ENCODE data around the gene KRTAP12-1.
"Not testable (repeated sequence)": the region's sequence is repeated elsewhere in the genome, so short reads cannot be mapped to it uniquely, and the experiment has no call there.

The KRTAP12-1 gene

DNA sequence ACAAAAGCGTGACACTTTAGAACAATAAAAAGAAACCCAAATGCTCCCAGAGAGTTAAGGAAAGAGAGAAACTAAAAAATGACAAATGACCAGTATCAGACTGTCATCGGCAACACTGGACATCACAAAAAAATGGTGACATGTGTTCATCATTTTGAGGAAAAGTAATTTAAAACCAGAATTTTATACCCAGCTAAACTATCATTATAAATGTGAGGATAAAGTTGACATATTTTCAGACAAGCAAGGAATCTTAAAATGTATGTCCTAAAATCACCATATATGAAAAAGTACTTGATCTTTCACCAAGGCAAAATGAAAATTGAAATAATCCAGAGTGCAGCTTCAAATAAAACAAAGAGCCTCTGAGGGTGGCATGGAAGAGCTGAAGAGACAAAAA is 37.1 kb downstream of the KRTAP12-1 start:
- DNase-seq (ENCODE audit: low spot score) = no peak

DNA sequence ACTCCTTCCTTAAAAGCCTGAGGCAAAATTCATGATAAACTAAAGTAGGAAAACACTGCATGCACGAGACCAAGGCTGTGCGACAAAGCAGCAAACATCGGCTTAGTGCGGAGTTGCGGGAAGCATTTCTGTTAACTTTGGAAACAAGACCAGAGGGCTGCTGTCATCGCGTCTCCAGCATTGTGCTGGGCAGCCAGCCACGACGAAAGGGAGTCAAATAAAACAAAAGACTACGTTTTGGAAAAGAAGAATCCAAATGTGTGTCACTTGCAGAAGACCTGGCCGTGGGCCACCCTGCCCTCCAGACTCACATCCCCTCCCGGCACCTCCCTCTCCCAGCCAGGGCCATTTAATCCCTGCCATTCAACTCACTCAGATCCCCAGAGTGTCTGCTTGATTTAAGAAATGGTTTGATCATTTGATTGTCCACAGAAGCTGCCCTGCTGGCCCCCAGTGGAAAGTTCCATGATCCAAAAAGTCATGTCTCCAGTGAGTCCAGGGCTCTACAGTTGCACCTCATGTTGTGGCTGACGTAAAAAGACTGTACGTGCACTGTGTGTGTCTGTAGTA is 38.1 kb downstream of the KRTAP12-1 start:
- no peak for DNase-seq (ENCODE audit: low spot score)

DNA sequence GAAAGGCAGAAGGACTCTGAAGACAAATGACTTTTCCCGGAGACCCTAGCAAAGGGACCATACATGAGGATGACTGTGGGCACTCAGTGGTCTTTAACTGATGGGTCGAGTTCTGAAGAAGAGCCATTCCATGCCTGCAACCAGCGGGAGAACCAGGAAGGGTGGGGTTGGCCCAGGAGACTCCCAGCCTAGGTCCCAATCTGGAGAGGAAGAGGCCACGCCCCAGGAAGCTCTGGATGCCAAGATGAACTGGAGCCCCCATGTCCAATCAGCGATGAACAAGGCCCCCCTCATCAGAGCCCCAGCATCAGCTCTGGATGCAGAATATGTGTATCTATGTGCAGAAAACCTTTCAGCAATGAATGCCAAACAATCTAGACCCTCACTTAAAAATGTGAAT is 41.2 kb downstream of the KRTAP12-1 start:
- no peak for DNase-seq (ENCODE audit: low spot score)

DNA sequence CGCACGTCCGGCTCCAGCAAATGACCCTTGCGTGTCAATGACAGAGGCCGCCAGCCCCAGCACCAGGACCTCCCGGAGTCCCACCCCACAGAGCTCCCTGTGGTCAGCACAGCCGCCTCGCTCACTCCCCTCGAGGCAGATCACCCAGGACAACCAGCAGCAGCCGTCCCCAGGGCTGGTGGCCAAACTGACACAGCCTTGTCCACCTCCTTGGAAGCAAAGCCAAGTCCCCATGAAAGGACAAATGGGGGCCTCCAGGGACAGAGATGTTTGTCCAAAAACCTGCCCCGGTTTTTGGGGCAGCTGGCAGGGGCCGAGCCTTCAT is 42.7 kb downstream of the KRTAP12-1 start:
- no peak for DNase-seq (ENCODE audit: low spot score)

DNA sequence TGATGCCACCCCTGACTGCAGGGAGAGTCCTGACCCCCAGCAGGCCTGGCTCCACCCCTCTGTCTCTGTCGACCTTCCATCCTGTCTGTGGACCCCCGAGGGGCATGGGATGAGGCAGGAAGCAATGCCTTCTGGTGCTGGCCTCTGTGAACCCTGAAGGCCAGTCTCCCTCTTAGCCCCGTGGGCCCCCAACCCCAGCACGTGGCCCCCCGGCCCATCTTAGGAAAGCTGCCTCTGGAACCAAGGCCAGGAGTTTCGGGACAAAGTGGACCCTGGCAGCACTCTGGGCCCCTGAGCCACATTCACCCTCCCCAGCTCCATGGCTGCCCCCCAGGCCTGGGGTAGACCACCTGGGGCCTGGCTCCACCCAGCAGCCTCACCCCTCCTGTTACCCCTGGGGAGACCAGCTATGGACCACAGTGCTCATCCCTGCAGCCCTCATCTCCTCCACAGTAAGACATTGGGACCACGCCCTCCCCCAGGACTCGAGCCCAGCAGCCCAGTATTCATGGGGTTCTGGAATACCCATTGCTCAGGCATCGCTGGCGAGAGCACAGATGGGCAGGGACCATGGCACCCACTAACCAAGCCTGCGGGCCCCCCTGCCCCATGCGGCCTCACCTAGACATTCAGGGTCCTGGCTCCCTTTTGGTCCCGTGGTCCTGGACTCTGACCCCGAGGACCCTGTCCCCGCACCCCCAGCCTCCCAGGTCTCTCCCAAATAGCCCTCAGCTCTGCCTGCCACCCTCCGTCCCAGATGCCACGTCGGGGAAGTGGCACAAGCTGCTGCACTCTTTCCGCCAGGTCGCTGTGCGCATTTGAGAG is 43.2 kb downstream of the KRTAP12-1 start:
- not testable (repeated sequence) for DNase-seq (ENCODE audit: low spot score)

DNA sequence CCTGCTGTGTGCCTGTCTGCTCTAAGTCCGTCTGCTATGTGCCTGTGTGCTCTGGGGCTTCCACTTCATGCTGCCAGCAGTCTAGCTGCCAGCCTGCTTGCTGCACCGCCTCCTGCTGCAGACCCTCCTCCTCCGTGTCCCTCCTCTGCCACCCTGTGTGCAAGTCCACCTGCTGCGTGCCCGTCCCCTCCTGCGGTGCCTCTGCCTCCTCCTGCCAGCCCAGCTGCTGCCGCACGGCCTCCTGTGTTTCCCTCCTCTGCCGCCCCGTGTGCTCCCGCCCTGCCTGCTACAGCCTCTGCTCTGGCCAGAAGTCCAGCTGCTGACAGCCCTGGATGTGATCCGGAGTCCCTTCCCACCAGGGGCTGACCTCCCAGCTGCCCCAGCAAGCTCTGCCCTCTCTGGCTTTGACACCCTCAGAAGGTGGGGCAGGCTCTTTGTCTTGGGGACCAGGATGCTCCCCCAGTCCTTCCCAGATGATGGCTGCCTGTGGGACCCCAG is 44.1 kb downstream of the KRTAP12-1 start:
- not testable (repeated sequence) for DNase-seq (ENCODE audit: low spot score)

DNA sequence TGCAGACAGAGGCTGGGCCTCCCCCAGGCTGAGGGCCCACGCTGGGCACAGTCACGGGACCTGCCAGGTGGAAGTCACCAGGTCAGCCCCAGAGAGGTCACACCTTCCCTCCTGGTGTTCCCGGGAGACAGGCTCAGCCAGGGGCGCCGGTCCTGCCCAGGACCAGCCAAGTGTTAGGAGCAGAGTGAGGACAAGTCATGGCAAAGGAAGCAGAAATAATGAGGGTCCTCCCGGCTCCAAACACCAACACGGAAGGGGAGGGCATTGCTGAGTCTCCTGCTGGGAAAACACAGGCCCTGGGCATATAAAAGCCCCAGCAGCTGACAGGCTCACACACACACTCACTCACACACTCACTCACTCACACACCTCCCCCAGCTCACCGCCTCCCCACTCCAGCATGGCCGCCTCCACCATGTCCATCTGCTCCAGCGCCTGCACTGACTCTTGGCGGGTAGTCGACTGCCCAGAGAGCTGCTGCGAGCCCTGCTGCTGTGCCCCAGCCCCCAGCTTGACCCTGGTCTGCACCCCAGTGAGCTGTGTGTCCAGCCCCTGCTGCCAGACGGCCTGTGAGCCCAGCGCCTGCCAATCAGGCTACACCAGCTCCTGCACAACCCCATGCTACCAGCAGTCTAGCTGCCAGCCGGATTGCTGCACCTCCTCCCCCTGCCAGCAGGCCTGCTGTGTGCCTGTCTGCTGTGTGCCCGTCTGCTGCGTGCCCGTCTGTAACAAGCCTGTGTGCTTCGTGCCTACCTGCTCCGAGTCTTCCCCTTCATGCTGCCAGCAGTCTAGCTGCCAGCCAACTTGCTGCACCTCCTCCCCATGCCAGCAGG is 44.7 kb downstream of the KRTAP12-1 start, which contains the start of gene KRTAP10-10:
Gene KRTAP10-10 (plus strand): TSS at position 339 of the 833 bp plus-strand sequence. CDS start 62 bp downstream, at position 401.
- DNase-seq (ENCODE audit: low spot score) = no peak

DNA sequence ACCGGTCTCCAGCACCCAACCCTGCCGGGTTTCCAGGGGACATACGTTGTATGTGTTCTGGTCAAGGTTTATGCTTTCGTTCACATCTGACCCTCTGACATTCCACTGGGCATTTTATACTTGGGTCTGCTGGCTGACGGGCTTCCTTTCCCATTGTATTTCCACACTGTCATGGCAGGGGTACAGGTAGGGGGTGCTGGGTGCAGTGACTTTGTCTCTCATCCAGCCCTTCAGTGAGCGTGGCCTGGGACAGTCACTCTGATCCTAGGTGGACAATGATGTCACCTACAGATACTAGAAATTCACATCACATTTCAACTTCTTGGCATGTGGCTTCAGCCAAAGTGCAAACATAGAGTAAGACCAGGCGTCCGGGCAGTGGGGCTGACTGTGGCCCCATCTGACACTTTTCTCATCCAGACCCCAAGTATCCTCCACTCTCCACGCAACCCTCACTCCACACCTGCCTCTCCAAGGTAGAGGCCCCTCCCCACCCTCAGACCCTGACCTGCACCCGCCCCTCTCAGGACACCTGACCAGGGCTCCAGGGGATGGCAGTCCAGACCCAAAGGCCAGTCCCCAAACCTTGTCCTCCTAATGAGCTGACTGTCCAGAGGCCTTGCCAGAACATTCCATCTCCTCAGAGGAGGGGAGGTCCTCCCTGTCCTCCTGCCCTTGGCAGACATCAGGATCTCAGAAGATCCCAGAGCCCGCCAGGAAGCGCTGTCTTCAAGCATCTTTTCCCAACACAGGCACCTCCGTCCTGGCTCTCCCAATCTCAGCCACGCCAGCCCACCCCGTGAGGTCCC is 45.5 kb downstream of the KRTAP12-1 start:
- DNase-seq (ENCODE audit: low spot score) = no peak

DNA sequence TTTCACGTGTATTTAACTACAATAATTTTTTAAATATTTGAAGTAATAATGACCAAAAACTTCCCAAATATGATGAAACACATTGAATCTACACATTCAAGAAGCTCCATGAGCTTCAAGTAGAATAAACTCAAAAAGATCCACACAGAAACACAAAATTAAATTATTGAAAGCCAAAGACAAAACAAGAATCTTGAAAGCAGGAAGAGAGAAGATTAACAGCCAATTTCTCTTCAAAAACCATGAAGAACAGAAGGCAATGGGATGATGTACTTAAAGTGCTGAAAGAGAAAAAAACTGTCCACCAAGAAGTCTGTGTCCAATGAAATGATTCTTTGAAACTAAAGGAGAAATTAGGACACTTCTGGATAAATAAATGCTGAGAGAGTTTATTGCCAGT is 49.9 kb downstream of the KRTAP12-1 start:
- DNase-seq (ENCODE audit: low spot score) = no peak

Data from kidney tubule cell (primary cell).